AG04449 (cell line): ENCODE data around the gene CIBAR2.

Experiments
- CTCF ChIA-PET: fragments of 350-600 bp; formaldehyde crosslinking; extraction: SDS; loops from one replicate; lab custom pipeline; 2021; ENCODE audit warnings: antibody characterized with exemption; lab: Yijun Ruan, JAX
- POLR2A ChIA-PET: fragments of 400-600, 350-600 bp; formaldehyde crosslinking; extraction: SDS; loops from one replicate; lab custom pipeline; 2020; ENCODE audit warnings: antibody characterized with exemption, inconsistent platforms; lab: Yijun Ruan, JAX
- DNase-seq: peaks from one replicate; pipeline ENCODE4 v3.0.0-alpha.2; 2010; ENCODE audit warnings: low read depth, low spot score
- H3K4me3 ChIP-seq: 2 replicates; pipeline ENCODE4 v1.5.1; 2011; ENCODE audit warnings: low read depth, mild to moderate bottlenecking, control low read depth, low read length
- CTCF ChIP-seq: IDR thresholded peaks from one replicate; pipeline ENCODE4 v1.5.1; 2011; ENCODE audit warnings: mild to moderate bottlenecking, moderate library complexity, low read length, control low read depth, inconsistent platforms; ENCODE audit not compliant: insufficient read depth; ENCODE audit errors: missing control alignments

The CIBAR2 gene

DNA sequence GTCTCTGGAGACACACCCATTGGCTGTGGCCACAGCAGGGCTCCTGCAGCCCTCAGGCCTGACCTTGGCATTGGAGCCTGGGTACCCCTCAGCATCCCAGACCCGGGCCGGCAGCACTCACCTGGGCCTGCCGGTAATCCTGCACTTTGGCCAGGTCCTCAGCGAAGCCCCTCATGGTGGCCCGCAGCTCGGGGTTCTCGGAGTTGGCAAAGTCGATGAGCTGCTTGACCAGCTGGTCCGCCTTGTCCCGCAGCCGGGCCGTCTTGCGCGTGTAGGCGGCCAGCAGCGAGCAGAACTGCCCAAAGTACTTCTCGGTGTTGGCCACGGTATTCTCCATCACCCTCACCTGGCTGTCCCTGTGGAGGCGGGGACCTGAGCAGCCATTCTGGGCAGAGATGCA, 2.2 kb downstream of the CIBAR2 start:
- CTCF ChIA-PET, result interaction anchor here (1.2 kb wide), 1 partner anchor 166 kb away, joined by 3 read pairs; no protein-coding TSS in a partner anchor
- no peak for TF ChIP-seq CTCF
- POLR2A ChIA-PET, result no interaction called here
- H3K4me3 ChIP-seq, result no peak overlapping the region
- DNase-seq, result no peak

DNA sequence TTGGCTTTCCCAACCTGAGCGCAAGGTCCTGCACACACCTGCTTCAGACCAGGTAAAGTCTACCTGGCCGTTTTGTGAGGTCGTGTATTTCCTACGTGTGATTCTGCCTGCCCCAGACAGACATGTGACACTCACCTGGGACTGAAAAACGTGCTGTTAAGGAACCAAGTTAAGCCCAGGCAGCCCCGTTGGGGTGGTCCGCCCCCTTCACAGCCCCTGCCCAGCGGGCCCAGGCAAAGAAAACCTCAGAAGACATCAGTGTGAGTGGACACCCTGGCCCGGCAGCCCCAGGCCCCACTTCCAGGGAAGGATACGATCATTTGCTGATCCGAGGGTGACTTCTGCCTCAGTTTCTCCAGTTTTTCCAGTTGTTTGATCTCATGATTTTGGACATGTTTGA, 4.7 kb downstream of the CIBAR2 start:
- no peak overlapping the region for H3K4me3 ChIP-seq
- ChIA-PET POLR2A (interaction anchor here (0.7 kb wide), 1 partner anchor 23 kb away, joined by 3 read pairs; no protein-coding TSS in a partner anchor), CTCF (interaction anchor here (0.7 kb wide), 1 partner anchor 167 kb away, joined by 3 read pairs; no protein-coding TSS in a partner anchor)
- no peak for DNase-seq
- TF ChIP-seq CTCF, result no peak

DNA sequence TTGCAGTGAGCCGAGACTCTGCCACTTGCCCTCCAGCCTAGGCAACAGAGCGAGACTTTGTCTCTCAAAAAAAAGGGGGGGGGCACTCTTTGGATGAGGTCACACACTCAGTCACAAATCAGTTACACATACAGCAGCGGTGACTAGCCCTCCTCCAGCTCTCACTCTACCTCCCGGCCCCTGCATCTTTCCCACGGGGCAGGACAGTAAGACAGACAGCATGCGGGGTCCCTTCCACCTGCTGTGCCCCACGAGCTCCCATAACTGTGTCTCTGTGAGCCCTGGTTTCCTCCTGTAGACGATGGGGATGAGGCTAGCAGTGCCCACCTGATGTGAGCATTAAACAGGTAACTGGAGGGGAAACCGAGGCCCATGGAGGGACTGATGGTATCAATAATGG, 5.2 kb downstream of the CIBAR2 start:
- POLR2A ChIA-PET, result interaction anchor here (0.7 kb wide), 1 partner anchor 22 kb away, joined by 3 read pairs; no protein-coding TSS in a partner anchor
- TF ChIP-seq CTCF, result no peak
- CTCF ChIA-PET, result interaction anchor here (0.7 kb wide), 1 partner anchor 168 kb away, joined by 3 read pairs; no protein-coding TSS in a partner anchor

DNA sequence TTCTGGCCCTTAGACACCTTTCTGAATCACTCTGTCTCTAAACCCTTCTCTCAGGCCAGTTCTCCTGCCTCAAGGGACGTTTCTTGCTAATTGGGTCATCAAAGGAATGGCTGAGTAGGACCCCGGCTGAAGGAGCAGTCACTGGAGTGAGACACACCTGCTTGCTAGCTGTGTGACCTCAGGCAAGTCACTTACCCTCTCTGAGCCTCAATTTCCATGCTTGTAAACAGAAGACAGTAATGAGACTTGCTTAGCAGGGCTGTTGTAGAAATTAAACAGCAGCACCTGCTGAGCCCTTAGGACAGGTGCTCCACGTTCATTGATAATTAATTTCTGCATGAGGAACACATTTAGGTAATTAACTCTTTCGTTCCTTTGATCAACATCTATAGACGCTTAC, 6.8 kb downstream of the CIBAR2 start:
- ChIA-PET POLR2A (no interaction called here), CTCF (interaction anchor here (2.5 kb wide), 1 partner anchor 9 kb away, joined by 18 read pairs; no protein-coding TSS in a partner anchor)
- H3K4me3 ChIP-seq, result no peak overlapping the region
- DNase-seq, result no peak
- no peak for TF ChIP-seq CTCF

More for the DNA sequence above, 5.2 kb downstream of the CIBAR2 start:
- DNase-seq, result no peak
- H3K4me3 ChIP-seq, result no peak overlapping the region

DNA sequence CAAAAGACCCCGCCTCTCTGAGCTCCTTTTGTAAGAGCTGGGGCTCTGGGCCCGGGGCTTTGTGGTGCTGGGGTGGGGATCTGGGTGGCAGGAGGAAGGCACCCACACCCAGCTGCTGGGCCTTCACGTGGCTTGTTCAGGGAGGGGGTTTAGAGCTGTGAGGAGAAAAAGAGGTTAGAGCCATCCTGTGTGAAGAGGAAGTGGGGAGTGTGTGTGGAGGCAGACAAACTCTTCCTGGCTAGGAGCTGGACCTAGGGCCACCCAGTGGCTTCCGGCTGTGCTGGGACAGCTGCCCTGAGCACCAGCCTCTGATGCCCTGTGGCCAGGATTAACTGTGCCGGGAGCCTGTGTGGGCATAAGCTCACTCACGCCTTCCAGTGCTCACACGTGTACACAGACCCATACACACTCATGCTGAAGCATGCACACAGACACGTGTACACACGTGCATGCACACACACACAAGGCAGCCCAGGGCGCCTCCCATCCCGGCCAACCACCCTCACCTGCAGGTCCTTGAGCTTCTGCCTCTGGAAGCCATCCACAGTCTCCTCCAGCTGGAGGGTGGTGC, 7.4 kb downstream of the CIBAR2 start:
- POLR2A ChIA-PET, result no interaction called here
- CTCF ChIA-PET, result interaction anchor here (1.4 to 2.5 kb wide), 2 partner anchors 10 kb away, joined by 3 to 18 read pairs; no protein-coding TSS in a partner anchor
- DNase-seq, result no peak
- no peak for TF ChIP-seq CTCF
- no peak overlapping the region for H3K4me3 ChIP-seq

DNA sequence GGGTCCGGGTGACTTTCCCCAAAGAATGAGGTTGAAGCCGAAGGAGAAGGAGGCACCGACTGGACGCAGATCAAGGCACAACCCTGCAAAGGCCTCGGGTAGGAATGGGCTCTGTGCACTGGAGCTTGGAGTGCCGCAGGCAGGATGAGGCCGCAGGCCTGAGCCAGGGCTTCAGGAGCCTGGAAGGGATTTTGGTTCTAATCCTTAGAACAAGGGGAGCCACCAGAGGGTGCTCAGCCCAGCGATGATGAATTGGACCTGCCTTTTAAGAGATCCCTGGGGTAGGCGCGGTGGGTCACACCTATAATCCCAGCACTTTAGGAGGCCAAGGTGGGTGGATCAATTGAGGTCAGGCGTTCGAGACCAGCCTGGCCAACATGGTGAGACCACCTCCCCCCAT, 8.1 kb downstream of the CIBAR2 start:
- H3K4me3 ChIP-seq, result no peak overlapping the region
- CTCF ChIA-PET, result interaction anchor here (1.4 to 2.5 kb wide), 3 partner anchors 9 to 13 kb away, joined by 3 to 18 read pairs (median 5); no protein-coding TSS in a partner anchor
- DNase-seq, result no peak
- POLR2A ChIA-PET, result no interaction called here
- TF ChIP-seq CTCF, result no peak
